ENCODE results near the gene ALDH16A1.

The ALDH16A1 gene

GRCh38 chr19:49489601-49490167 lies 36.7 kb downstream of the ALDH16A1 start:
- no peak for FAIRE-seq

GRCh38 chr19:49490287-49491029 lies 37.4 kb downstream of the ALDH16A1 start:
- no peak for FAIRE-seq

GRCh38 chr19:49491030-49491803 lies 38.2 kb downstream of the ALDH16A1 start:
- no peak for FAIRE-seq

GRCh38 chr19:49491804-49492572 lies 39.0 kb downstream of the ALDH16A1 start:
- no peak for FAIRE-seq

GRCh38 chr19:49492573-49493405 lies 39.8 kb downstream of the ALDH16A1 start:
- no peak for FAIRE-seq

GRCh38 chr19:49496574-49497008 lies 43.6 kb downstream of the ALDH16A1 start:
- no peak for FAIRE-seq

GRCh38 chr19:49497047-49497788 lies 44.2 kb downstream of the ALDH16A1 start:
- no peak for FAIRE-seq

GRCh38 chr19:49497789-49498103 lies 44.7 kb downstream of the ALDH16A1 start:
- no peak for FAIRE-seq

- FAIRE-seq, result no peak
Measured at GRCh38 chr19:49498475-49498874, 45.5 kb downstream of the ALDH16A1 start.

- FAIRE-seq, result no peak
Measured at GRCh38 chr19:49499030-49499670, 46.1 kb downstream of the ALDH16A1 start.

GRCh38 chr19:49502866-49503581 lies 50.0 kb downstream of the ALDH16A1 start:
- no peak for FAIRE-seq

GRCh38 chr19:49503582-49503962 lies 50.5 kb downstream of the ALDH16A1 start:
- FAIRE-seq, result no peak

- FAIRE-seq, result no peak
Measured at GRCh38 chr19:49506575-49507105, 53.6 kb downstream of the ALDH16A1 start.

- FAIRE-seq, result no peak
Measured at GRCh38 chr19:49507803-49508494, 54.9 kb downstream of the ALDH16A1 start.

GRCh38 chr19:49512970-49513745 lies 60.1 kb downstream of the ALDH16A1 start:
- FAIRE-seq, result no peak

- FAIRE-seq, result no peak
Measured at GRCh38 chr19:49513746-49514118, 60.7 kb downstream of the ALDH16A1 start.

GRCh38 chr19:49514151-49514550 lies 61.1 kb downstream of the ALDH16A1 start:
- no peak for FAIRE-seq

- no peak for FAIRE-seq
Measured at GRCh38 chr19:49515767-49516166, 62.7 kb downstream of the ALDH16A1 start.

GRCh38 chr19:49518033-49518432 lies 65.0 kb downstream of the ALDH16A1 start:
- no peak for FAIRE-seq
